ENCODE data around the gene HDAC6. TPM values are rescaled to one million over a fixed set of nuclear protein-coding genes. Genes with fewer than 3 reads are reported as not detected.

Gene HDAC6
- total RNA-seq, 1 donor: 29.4 TPM

GRCh38 chrX:48831136-48831908, 29.5 kb downstream of the HDAC6 start:
- no peak for TF ChIP-seq CTCF (IDR thresholded peaks at IDR 0.05; ENCODE audit: insufficient read depth, low read depth, low read length)
- DNase-seq (ENCODE audit: low read depth): no peak
- no peak overlapping the region for H3K4me3 ChIP-seq (ENCODE audit: low read depth, low read length)

GRCh38 chrX:48831909-48832291, 30.0 kb downstream of the HDAC6 start:
- DNase-seq (ENCODE audit: low read depth): no peak
- TF ChIP-seq CTCF (IDR thresholded peaks at IDR 0.05; ENCODE audit: insufficient read depth, low read depth, low read length): no peak
- no peak overlapping the region for H3K4me3 ChIP-seq (ENCODE audit: low read depth, low read length)

- TF ChIP-seq CTCF (IDR thresholded peaks at IDR 0.05; ENCODE audit: insufficient read depth, low read depth, low read length): no peak
- no peak overlapping the region for H3K4me3 ChIP-seq (ENCODE audit: low read depth, low read length)
- DNase-seq (ENCODE audit: low read depth): no peak
Observed at GRCh38 chrX:48833542-48834138, 31.8 kb downstream of the HDAC6 start.

GRCh38 chrX:48834383-48834709, 32.5 kb downstream of the HDAC6 start:
- no peak for TF ChIP-seq CTCF (IDR thresholded peaks at IDR 0.05; ENCODE audit: insufficient read depth, low read depth, low read length)
- H3K4me3 ChIP-seq (ENCODE audit: low read depth, low read length): no peak overlapping the region
- no peak for DNase-seq (ENCODE audit: low read depth)

- no peak within 1 kb of the TSS for H3K4me3 ChIP-seq (ENCODE audit: low read depth, low read length)
- no peak for DNase-seq (ENCODE audit: low read depth)
- TF ChIP-seq CTCF (IDR thresholded peaks at IDR 0.05; ENCODE audit: insufficient read depth, low read depth, low read length): no peak
Observed at GRCh38 chrX:48835524-48836329, 33.9 kb downstream of the HDAC6 start, which contains the start of gene PCSK1N. TSS of gene PCSK1N (minus strand) at chrX:48835610. CDS start at chrX:48835532, 78 bp downstream.

GRCh38 chrX:48839686-48840085, 37.8 kb downstream of the HDAC6 start:
- no peak for TF ChIP-seq CTCF (IDR thresholded peaks at IDR 0.05; ENCODE audit: insufficient read depth, low read depth, low read length)
- no peak for DNase-seq (ENCODE audit: low read depth)
- H3K4me3 ChIP-seq (ENCODE audit: low read depth, low read length): no peak overlapping the region

Measured in fibroblast of villous mesenchyme (primary cell).